ENCODE data around the gene PDZD2. TPM values are rescaled to one million over a fixed set of nuclear protein-coding genes. Genes with fewer than 3 reads are reported as not detected.
"Not testable (repeated sequence)": the region's sequence is repeated elsewhere in the genome, so short reads cannot be mapped to it uniquely, and the experiment has no call there.

PDZD2 gene
- total RNA-seq, 1 experiment from 2014 or later: 23.0 TPM

DNA sequence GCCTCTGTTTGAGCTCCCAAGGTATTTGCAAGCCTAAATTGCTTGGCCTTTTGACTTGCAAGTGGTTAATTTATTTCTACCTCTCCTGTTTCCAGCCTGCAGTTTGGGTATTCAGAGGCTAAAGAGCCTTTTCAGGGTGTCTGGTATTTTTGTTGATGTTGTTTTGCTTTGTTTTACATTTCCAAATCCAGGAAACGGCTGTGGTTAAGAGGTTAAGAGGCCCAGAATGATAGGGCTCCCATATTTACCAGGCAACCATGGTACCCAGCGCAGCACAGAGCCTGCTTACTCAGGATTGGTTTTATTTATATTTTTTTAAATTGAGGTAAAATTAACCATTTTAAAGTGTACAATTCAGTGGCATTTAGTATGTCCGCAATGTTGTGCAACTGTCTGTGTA, 92.1 kb downstream of the PDZD2 start:
- TF ChIP-seq, protein P1, sequence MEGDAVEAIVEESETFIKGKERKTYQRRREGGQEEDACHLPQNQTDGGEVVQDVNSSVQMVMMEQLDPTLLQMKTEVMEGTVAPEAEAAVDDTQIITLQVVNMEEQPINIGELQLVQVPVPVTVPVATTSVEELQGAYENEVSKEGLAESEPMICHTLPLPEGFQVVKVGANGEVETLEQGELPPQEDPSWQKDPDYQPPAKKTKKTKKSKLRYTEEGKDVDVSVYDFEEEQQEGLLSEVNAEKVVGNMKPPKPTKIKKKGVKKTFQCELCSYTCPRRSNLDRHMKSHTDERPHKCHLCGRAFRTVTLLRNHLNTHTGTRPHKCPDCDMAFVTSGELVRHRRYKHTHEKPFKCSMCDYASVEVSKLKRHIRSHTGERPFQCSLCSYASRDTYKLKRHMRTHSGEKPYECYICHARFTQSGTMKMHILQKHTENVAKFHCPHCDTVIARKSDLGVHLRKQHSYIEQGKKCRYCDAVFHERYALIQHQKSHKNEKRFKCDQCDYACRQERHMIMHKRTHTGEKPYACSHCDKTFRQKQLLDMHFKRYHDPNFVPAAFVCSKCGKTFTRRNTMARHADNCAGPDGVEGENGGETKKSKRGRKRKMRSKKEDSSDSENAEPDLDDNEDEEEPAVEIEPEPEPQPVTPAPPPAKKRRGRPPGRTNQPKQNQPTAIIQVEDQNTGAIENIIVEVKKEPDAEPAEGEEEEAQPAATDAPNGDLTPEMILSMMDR (IDR thresholded peaks at IDR 0.05; ENCODE audit: unreplicated experiment): no peak
- BruUV-seq (replicated peaks): no TSS peak
- ChIA-PET POLR2A (no interaction called here), CTCF (no interaction called here)
- no peak for DNase-seq (ENCODE audit: unreplicated experiment)
- H3K9me3 Mint-ChIP-seq (ENCODE audit: unreplicated experiment): no peaks in the 10 kb centered on the region
- no peaks in the 10 kb centered on the region for H3K36me3 Mint-ChIP-seq (ENCODE audit: insufficient read depth, unreplicated experiment)
- H3K4me3 Mint-ChIP-seq (ENCODE audit: unreplicated experiment): no peak overlapping the region
- H3K4me1 Mint-ChIP-seq (ENCODE audit: insufficient read depth, unreplicated experiment): no peaks in the 10 kb centered on the region
- H3K27ac Mint-ChIP-seq (ENCODE audit: low read depth, unreplicated experiment): no peak overlapping the region
- no peaks in the 10 kb centered on the region for H3K27me3 Mint-ChIP-seq (ENCODE audit: insufficient read depth, unreplicated experiment)
- intact Hi-C loops (cut with micrococcal nuclease): no loop called here

DNA sequence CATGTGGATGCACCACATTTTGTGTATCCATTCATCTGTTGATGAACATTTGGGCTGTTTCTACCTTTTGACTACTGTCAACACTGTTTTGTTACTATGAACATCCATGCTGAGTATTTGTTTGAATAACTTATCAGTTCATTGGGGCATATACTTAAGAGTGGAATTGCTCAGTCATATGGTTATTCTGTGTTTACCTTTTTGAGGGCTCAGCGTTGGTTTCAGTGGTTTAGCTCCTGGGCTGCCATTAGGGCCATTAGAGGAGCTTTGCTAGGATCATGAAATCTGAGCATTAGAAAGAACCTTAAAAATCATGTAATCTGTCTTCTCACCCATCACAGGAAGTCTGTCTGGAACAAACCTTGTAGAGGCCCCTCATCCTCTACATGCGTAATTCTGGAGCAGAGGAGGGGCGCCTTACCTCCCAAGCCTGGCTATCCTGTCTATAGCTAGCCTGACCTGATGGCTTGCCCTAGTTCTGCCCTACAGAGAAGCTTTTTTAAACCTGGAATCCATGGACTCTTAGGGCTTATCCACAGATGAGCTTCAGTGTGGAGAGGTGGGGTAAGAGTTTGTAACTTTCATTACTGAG, 92.9 kb downstream of the PDZD2 start:
- CTCF ChIA-PET: no interaction called here
- POLR2A ChIA-PET: interaction anchor here (0.5 kb wide), 1 partner anchor 14 kb away, joined by 3 read pairs; no protein-coding TSS in a partner anchor
- Mint-ChIP-seq H3K4me1 (ENCODE audit: insufficient read depth, unreplicated experiment) (no peaks in the 10 kb centered on the region), H3K36me3 (ENCODE audit: insufficient read depth, unreplicated experiment) (no peaks in the 10 kb centered on the region), H3K4me3 (ENCODE audit: unreplicated experiment) (no peak overlapping the region), H3K9me3 (ENCODE audit: unreplicated experiment) (no peaks in the 10 kb centered on the region), H3K27me3 (ENCODE audit: insufficient read depth, unreplicated experiment) (no peaks in the 10 kb centered on the region), H3K27ac (ENCODE audit: low read depth, unreplicated experiment) (no peak overlapping the region)
- TF ChIP-seq, protein P1 (IDR thresholded peaks at IDR 0.05; ENCODE audit: unreplicated experiment): no peak
- intact Hi-C loops (cut with micrococcal nuclease): no loop called here
- no TSS peak for BruUV-seq (replicated peaks)
- no peak for DNase-seq (ENCODE audit: unreplicated experiment)

DNA sequence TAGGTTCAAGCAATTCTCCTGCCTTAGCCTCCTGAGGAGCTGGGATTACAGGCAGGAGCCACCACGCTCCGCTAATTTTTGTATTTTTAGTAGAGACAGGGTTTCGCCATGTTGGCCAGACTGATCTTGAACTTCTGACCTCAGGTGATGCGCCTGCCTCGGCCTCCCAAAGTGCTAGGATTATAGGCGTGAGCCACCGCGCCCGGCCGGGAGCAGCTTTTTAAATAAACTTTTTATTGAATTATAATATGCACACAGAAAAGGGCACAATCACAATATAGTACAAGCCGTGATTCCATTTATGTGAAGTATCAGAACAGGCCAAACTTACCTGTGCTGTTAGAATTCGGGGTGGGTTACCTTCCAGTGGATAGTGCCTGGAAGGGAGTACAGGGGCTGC, 93.9 kb downstream of the PDZD2 start:
- H3K4me3 Mint-ChIP-seq (ENCODE audit: unreplicated experiment); H3K27ac Mint-ChIP-seq (ENCODE audit: low read depth, unreplicated experiment); H3K36me3 Mint-ChIP-seq (ENCODE audit: insufficient read depth, unreplicated experiment); H3K27me3 Mint-ChIP-seq (ENCODE audit: insufficient read depth, unreplicated experiment); H3K9me3 Mint-ChIP-seq (ENCODE audit: unreplicated experiment); DNase-seq (ENCODE audit: unreplicated experiment); H3K4me1 Mint-ChIP-seq (ENCODE audit: insufficient read depth, unreplicated experiment); intact Hi-C loops (cut with micrococcal nuclease); POLR2A ChIA-PET; BruUV-seq (replicated peaks): not testable (repeated sequence)
- CTCF ChIA-PET: interaction anchor here (0.8 kb wide), 1 partner anchor 95 kb away, joined by 3 read pairs; no protein-coding TSS in a partner anchor

DNA sequence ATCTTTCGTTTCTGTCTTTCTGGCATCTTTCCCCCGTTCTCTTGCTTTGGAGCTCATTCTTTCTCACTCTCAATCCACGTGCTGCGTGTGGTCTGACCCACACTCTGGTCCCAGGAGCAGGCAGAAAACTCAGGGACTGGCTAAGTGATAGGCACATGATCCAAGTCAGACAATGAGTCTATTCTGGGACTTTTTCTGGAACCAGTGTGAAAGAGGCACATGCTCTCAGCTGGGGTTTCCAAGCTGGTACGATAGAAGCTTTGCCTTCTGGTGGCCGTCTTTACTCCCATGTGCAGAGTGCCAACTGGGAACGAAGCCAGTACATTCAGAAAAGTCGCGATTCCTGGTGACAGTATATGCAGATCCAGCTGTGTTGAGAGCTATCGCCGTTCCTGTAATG, 94.4 kb downstream of the PDZD2 start:
- no TSS peak for BruUV-seq (replicated peaks)
- TF ChIP-seq, protein P1 (IDR thresholded peaks at IDR 0.05; ENCODE audit: unreplicated experiment): no peak
- H3K4me3 Mint-ChIP-seq (ENCODE audit: unreplicated experiment): no peak overlapping the region
- DNase-seq (ENCODE audit: unreplicated experiment): no peak
- POLR2A ChIA-PET: no interaction called here
- no peaks in the 10 kb centered on the region for H3K27me3 Mint-ChIP-seq (ENCODE audit: insufficient read depth, unreplicated experiment)
- intact Hi-C loops (cut with micrococcal nuclease): no loop called here
- H3K27ac Mint-ChIP-seq (ENCODE audit: low read depth, unreplicated experiment): no peak overlapping the region
- no peaks in the 10 kb centered on the region for H3K4me1 Mint-ChIP-seq (ENCODE audit: insufficient read depth, unreplicated experiment)
- no peaks in the 10 kb centered on the region for H3K36me3 Mint-ChIP-seq (ENCODE audit: insufficient read depth, unreplicated experiment)
- H3K9me3 Mint-ChIP-seq (ENCODE audit: unreplicated experiment): no peaks in the 10 kb centered on the region
- CTCF ChIA-PET: interaction anchor here (1.3 kb wide), 1 partner anchor 76 kb away, joined by 5 read pairs; no protein-coding TSS in a partner anchor

DNA sequence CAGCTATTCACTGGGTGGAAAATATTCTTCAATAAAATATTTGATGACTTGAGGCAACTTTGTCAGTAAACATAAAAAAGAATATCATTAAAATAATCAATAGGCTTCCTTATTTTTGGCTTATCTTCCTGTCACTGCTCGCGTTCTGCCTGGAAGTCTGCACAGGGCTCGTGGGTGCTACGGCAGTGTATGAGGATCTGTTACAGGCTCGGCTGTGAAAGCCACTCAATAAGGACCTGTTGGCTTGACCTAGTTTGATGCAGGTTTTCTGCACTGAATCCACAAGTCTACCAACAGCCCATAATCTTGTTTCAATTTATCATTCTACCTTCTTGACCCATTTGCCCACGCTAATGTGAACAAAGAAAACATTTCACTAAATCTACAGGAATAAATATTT, 97.2 kb downstream of the PDZD2 start:
- DNase-seq (ENCODE audit: unreplicated experiment): no peak

More for the DNA sequence above, 97.2 kb downstream of the PDZD2 start:
- intact Hi-C loops (cut with micrococcal nuclease): no loop called here
- Mint-ChIP-seq H3K27me3 (ENCODE audit: insufficient read depth, unreplicated experiment) (no peaks in the 10 kb centered on the region), H3K27ac (ENCODE audit: low read depth, unreplicated experiment) (no peak overlapping the region), H3K9me3 (ENCODE audit: unreplicated experiment) (peaks cover 7% of the 10 kb centered on the region), H3K4me1 (ENCODE audit: insufficient read depth, unreplicated experiment) (no peaks in the 10 kb centered on the region), H3K36me3 (ENCODE audit: insufficient read depth, unreplicated experiment) (no peaks in the 10 kb centered on the region), H3K4me3 (ENCODE audit: unreplicated experiment) (no peak overlapping the region)
- BruUV-seq (replicated peaks): no TSS peak
- ChIA-PET POLR2A (no interaction called here), CTCF (no interaction called here)
- TF ChIP-seq, protein P1 (IDR thresholded peaks at IDR 0.05; ENCODE audit: unreplicated experiment): no peak
